Central memory CD8-positive, alpha-beta T cell (primary cell): Measurements from ENCODE around the gene MARCHF3.

Source experiments
- ATAC-seq: fragments of 150-1000 bp; cut with Tn5 transposase; replicated peaks from 2 replicates; pipeline ENCODE4 v1.10.0; 2022; ENCODE audit warnings: mild to moderate bottlenecking, moderate FRiP score, moderate number of reproducible peaks; ENCODE audit not compliant: poor library complexity, severe bottlenecking; ENCODE audit errors: extremely low read depth
- DNase-seq, 2 donors: peaks; one replicate each; pipeline ENCODE4 v3.0.0; 2021; ENCODE audit warnings: low spot score in 2 of 2
- H3K27ac Mint-ChIP-seq: one replicate; pipeline ENCODE4 v1.8.0; 2022; ENCODE audit warnings: low read depth, mild to moderate bottlenecking, moderate library complexity, mixed read lengths
- H3K27me3 Mint-ChIP-seq: one replicate; pipeline ENCODE4 v1.8.0; 2022; ENCODE audit warnings: mixed read lengths
- H3K36me3 Mint-ChIP-seq: one replicate; pipeline ENCODE4 v1.8.0; 2022; ENCODE audit warnings: mild to moderate bottlenecking, moderate library complexity, mixed read lengths; ENCODE audit not compliant: insufficient read depth
- H3K4me1 Mint-ChIP-seq: one replicate; pipeline ENCODE4 v1.8.0; 2022; ENCODE audit warnings: mixed read lengths
- H3K4me3 Mint-ChIP-seq: one replicate; pipeline ENCODE4 v1.8.0; 2022; ENCODE audit warnings: mild to moderate bottlenecking, moderate library complexity, mixed read lengths
- H3K9me3 Mint-ChIP-seq: one replicate; pipeline ENCODE4 v1.8.0; 2022; ENCODE audit warnings: mixed read lengths

The MARCHF3 gene

DNA sequence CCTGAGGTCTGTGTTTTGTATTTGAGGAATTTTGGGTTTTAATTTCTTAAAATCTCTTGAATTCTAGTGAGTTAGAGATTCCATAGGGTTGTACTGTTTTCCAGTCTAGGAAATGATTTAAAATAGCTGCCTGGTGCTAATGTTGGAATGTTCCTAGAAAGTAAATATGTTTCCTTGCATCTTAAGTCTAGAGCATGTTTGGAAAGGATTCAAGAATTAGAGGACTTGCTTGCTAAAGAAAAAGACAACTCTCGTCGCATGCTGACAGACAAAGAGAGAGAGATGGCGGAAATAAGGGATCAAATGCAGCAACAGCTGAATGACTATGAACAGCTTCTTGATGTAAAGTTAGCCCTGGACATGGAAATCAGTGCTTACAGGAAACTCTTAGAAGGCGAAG lies 211.6 kb downstream of the MARCHF3 start:
- DNase-seq (no peak), ATAC-seq (no peak)
- no peak overlapping the region for H3K4me3 Mint-ChIP-seq
- peaks cover 28% of the 10 kb centered on the region for H3K36me3 Mint-ChIP-seq
- H3K27ac Mint-ChIP-seq: no peak overlapping the region
- no peaks in the 10 kb centered on the region for H3K9me3 Mint-ChIP-seq
- peaks cover 10% of the 10 kb centered on the region for H3K4me1 Mint-ChIP-seq
- no peaks in the 10 kb centered on the region for H3K27me3 Mint-ChIP-seq
